ENCODE data around the gene NRBF2.
A peak's percentile ranks its signal among the peaks of the same experiment; 100 is the strongest.
"Not testable (repeated sequence)": the region's sequence is repeated elsewhere in the genome, so short reads cannot be mapped to it uniquely, and the experiment has no call there.

The NRBF2 gene

DNA sequence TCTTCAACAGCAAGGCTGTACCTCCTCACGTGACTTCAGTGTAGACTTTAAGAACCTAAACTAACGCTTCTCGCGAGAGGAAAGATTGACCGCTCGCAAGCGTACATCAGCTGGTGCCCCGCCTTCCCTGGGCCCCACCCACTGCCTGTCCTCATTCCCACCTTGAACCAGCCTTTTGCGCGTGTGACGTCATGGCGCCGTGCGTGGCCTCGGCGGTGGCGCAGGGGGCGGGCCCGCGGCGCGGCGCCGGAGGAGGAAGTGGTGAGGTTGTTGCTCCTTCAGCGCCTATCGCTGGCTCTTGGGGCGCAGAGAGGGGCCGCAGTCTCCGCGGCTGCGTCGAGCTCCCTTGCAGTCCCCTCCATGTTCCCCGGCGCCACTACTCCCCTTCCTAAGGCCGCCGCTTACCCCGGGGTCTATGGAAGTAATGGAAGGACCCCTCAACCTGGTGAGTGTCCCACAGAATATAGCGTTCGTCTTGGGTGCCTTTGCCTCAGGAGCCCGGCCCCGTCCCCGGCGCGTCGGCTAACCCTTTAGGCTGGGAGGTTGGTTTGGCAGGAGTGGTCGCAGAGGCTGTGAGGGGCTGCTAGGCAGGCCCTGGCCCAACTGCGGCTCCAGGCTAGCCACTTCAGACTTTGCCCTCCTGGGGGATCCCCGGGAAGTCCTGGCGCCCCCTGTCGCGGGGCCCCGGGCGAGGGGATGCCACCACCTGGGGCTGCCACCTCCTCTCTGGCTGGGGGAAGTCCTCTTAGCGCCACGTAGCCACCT lies at the start of gene NRBF2:
NRBF2 (plus strand) TSS at position 273 of the 765 bp plus-strand sequence; CDS start at position 416, 143 bp downstream.
- DNase-seq = peak; percentile 95

DNA sequence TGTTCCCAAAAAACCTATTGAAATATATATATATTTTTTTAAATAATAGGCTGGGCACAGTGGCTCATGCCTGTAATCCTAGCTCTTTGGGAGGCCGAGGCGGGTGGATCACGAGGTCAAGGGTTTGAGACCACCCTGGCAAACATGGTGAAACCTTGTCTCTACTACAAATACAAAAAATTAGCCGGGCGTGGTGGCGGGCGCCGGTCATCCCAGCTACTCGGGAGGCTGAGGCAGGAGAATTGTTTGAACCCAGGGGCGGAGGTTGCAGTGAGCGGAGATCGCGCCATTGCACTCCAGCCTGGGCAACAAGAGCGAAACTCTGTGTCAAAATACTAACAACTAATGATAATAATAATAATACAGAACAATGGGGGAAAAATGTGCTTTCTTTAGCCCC lies 49.7 kb upstream of the NRBF2 start:
- not testable (repeated sequence) for DNase-seq

GRCh38 chr10:63083904-63084689 lies 49.0 kb upstream of the NRBF2 start:
- peak; percentile 23 to 34 for DNase-seq

- no peak for DNase-seq
Measured at GRCh38 chr10:63084690-63085382, 48.3 kb upstream of the NRBF2 start.

DNA sequence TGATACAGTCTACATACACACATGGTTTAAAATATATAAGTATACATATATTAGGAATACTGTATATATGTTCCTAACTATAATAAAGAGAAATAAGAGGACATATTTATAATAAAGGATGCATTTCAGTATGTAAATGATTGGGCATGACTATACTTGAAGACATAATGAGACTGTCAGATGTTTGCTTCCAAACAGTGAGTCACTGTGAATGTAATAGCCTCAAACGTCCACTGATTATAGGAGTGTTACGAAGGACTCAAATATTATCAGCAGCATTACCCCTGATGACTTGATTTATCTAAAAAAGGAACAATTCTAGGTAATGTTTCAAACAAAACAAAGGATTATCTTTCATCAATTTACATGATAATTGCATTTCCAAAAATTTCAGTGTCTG lies 39.9 kb upstream of the NRBF2 start:
- DNase-seq = no peak

DNA sequence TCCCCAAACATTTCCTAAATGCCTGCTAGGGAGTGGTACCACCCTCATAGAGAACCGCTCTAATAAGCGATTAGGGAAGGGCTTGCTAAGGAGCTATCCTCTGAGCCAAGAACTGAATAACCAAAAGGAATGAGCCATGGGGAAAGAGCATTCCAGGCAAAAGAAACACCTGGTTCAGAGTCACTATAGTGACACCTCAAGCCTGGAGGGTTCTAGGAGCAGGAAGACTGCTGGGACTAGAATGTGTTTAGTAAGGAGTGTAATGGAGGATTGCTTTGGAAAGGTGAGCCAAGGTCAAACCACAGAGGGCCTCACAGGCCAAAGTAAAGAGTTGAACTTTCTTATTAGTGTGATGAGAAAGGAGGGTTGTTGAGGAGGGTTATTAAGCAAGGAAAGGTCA lies 38.7 kb upstream of the NRBF2 start:
- DNase-seq = no peak

DNA sequence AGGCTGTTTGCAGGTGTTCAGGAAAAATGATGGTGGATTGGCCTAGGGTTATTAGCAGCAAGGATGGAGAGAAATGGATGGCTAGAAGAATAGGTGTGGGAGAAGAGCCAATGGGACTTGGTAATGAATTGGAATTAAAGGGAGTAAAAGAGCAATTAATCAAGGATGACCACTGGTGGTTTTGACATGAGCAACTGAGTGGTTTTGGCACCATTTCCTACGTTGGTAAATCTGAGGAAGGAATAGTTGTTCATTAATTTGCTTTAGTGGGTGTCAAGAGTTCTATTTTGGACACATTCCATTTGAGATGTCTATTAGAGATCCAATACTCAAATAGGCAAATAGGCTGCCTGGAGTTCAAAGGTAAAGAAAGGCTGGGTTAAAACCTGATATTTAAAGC lies 38.2 kb upstream of the NRBF2 start:
- DNase-seq = no peak

DNA sequence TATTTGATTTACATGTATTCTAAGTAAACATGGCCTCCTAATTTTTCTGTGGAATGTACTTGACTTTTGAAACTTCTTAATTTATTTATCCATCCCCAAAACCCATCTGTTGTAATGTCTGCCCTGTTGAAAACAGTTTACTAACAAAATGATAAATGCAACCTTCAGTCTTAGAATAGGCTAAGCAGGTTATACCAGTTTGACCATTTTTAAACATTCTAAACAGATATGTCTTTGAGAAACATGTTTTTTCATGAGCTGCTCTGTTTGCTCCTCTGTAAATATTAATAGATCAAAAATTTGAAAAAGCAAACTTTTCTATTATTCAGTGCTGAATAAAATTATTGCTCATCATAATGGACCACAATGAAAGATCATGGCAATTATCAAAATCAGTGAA lies 33.4 kb upstream of the NRBF2 start:
- no peak for DNase-seq

GRCh38 chr10:63101091-63101490 lies 32.0 kb upstream of the NRBF2 start:
- not testable (repeated sequence) for DNase-seq

DNA sequence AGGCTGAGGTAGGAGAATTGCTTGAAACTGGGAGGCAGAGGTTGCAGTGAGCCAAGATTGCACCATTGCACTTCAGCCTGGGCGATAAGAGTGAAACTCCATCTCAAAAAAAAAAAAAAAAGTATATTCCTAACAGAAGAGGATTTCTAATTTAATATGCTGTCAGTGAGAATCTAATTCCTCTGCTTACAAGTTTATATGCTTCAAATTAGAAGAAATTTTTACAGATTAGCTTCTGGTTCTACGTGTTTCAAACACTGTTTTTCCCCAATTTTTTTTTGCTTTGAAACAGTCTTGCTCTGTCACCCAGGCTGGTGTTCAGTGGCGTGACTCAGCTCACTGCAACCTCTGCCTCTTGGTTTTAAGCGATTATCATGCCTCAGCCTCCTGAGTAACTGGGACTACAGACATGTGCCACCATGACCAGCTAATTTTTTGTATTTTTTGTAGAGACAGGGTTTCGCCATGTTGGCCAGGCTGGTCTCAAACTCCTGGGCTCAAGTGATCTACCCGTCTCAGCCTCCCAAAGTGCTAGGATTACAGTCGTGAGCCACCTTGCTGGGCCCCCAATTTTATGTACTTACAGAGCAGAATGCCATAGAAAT lies 30.7 kb upstream of the NRBF2 start:
- not testable (repeated sequence) for DNase-seq

DNA sequence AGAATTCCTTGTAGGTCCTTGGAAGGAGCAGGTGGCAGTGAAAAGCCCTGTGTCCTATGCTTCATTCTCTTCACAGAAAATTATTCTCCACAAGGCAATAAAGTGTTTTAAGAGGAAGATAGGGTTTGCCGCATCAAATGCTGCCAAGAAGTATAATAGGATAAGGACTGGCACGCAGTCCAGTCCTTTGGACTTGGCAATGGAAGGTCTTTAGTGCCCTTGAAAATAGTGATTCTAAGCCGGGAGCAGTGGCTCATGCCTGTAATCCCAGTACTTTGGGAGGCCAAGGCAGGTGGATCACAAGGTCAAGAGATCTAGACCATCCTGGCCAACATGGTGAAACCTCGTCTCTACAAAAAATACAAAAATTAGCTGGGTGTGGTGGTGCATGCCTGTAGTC lies 29.9 kb upstream of the NRBF2 start:
- DNase-seq = not testable (repeated sequence)

DNA sequence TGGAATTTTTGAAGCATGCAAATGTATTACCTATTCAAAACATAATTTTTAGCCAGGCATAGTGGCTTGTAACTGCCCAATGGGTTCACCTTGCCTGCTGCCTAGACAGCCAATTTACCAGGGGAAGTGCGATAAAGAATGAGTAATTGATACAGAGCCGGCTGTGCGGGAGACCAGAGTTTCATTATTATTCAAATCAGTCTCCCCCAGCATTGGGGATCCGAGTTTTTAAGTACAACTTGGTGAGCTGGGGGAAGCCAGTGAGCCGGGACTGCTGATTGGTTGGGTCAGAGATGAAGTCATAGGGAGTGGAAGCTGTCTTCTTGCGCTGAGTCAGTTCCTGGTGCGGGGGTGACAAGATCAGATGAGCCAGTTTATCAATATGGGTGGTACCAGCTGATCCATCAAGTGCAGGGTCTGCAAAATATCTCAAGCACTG lies 29.1 kb upstream of the NRBF2 start:
- no peak for DNase-seq

- DNase-seq = no peak
Measured at GRCh38 chr10:63105225-63106110, 27.7 kb upstream of the NRBF2 start.

GRCh38 chr10:63106111-63106755 lies 26.9 kb upstream of the NRBF2 start:
- no peak for DNase-seq

- no peak for DNase-seq
Measured at GRCh38 chr10:63107943-63108437, 25.1 kb upstream of the NRBF2 start.

- DNase-seq = no peak
Measured at GRCh38 chr10:63110940-63111339, 22.2 kb upstream of the NRBF2 start.

GRCh38 chr10:63114031-63114814 lies 18.9 kb upstream of the NRBF2 start:
- no peak for DNase-seq

GRCh38 chr10:63115732-63116383 lies 17.3 kb upstream of the NRBF2 start:
- no peak for DNase-seq

GRCh38 chr10:63116452-63117072 lies 16.6 kb upstream of the NRBF2 start:
- no peak for DNase-seq

Measured in activated CD4-positive, alpha-beta T cell treated with anti-CD3 and anti-CD28 coated beads, Interleukin-2, amount 50 U/mL, for 4 hours (primary cell).